Smooth muscle cell (in vitro differentiated cells): ENCODE results near the gene IL4I1. TPM values are rescaled to one million over a fixed set of nuclear protein-coding genes. Genes with fewer than 3 reads are reported as not detected.

ENCODE experiments used
- DNase-seq: peaks from one replicate; lab custom pipeline; 2025; ENCODE audit not compliant: unreplicated experiment; lab: John Stamatoyannopoulos, UW
- H2AFZ ChIP-seq: fragments of 200-600 bp; sonication (generic); 2 replicates; pipeline ENCODE4 v1.6.0; 2016; ENCODE audit warnings: antibody characterized with exemption, low read depth, mild to moderate bottlenecking
- H3F3A ChIP-seq: fragments of 200-600 bp; sonication (generic); 2 replicates; pipeline ENCODE4 v1.6.0; 2017; ENCODE audit warnings: antibody characterized with exemption, low read depth
- H3K27ac ChIP-seq: fragments of 200-600 bp; sonication (generic); 2 replicates; pipeline ENCODE4 v1.5.1; 2016; ENCODE audit warnings: low read depth, mild to moderate bottlenecking
- H3K27me3 ChIP-seq: fragments of 200-600 bp; sonication (generic); 2 replicates; pipeline ENCODE4 v1.6.1; 2016; ENCODE audit warnings: low read depth, mild to moderate bottlenecking
- H3K36me3 ChIP-seq: fragments of 200-600 bp; sonication (generic); 2 replicates; pipeline ENCODE4 v1.5.1; 2016; ENCODE audit warnings: low read depth
- H3K4me1 ChIP-seq: fragments of 200-600 bp; sonication (generic); 2 replicates; pipeline ENCODE4 v1.5.1; 2016; ENCODE audit warnings: low read depth
- H3K4me2 ChIP-seq: fragments of 200-600 bp; sonication (generic); 2 replicates; pipeline ENCODE4 v1.6.0; 2016; ENCODE audit warnings: mild to moderate bottlenecking
- H3K4me3 ChIP-seq: fragments of 200-600 bp; sonication (generic); 2 replicates; pipeline ENCODE4 v1.5.1; 2016; ENCODE audit warnings: mild to moderate bottlenecking
- H3K79me2 ChIP-seq: fragments of 200-600 bp; sonication (generic); 2 replicates; pipeline ENCODE4 v1.6.0; 2016; ENCODE audit warnings: low read depth, mild to moderate bottlenecking
- H3K9ac ChIP-seq: fragments of 200-600 bp; sonication (generic); 2 replicates; pipeline ENCODE4 v1.6.0; 2016; ENCODE audit warnings: low read depth
- H3K9me3 ChIP-seq: fragments of 200-600 bp; sonication (generic); replicated peaks from 2 replicates; pipeline ENCODE4 v1.5.1; 2016; ENCODE audit warnings: low read depth
- H4K20me1 ChIP-seq: fragments of 200-600 bp; sonication (generic); 2 replicates; pipeline ENCODE4 v1.6.0; 2016; ENCODE audit warnings: low read depth
- CTCF ChIP-seq: fragments of 200-600 bp; sonication (generic); IDR thresholded peaks from 2 replicates; pipeline ENCODE4 v1.5.1; 2017; ENCODE audit warnings: borderline replicate concordance, mild to moderate bottlenecking, antibody characterized with exemption; ENCODE audit not compliant: insufficient read depth, poor library complexity, severe bottlenecking
- WGBS: methylation state at CpG from one replicate; pipeline ENCODE4 v1.1.7; 2016; ENCODE audit warnings: low lambda C conversion rate; 5-methylcytosine and 5-hydroxymethylcytosine counted together
- polyA plus RNA-seq: library from polyadenylated mRNA; unstranded; fragments of >200 nt; fragmentation: Nextera tagmentation; extraction: Ambion mirVana; gene quantifications from 2 replicates; pipeline ENCODE4 v1.2.1, GENCODE V29; 2016
- total RNA-seq: library from RNA; depleted of rRNA; stranded (reverse); fragments of >200 nt; gene quantifications from 2 replicates; pipeline ENCODE4 v1.2.3, GENCODE V29; 2014

IL4I1 gene
- total and polyA plus RNA-seq, 2 experiments from 2014 or later, result 1.3 TPM; not detected in 1

- no peaks in the 10 kb centered on the region for H3K36me3 ChIP-seq
- no peak overlapping the region for H2AFZ ChIP-seq
- peak overlapping the region; percentile 78 for H3K27ac ChIP-seq
- H4K20me1 ChIP-seq, result peaks cover 43% of the 10 kb centered on the region
- H3F3A ChIP-seq, result peaks cover 28% of the 10 kb centered on the region
- DNase-seq, result no peak
- WGBS, result 90% methylated on average over 16 of the region's 17 CpGs
- no peak for TF ChIP-seq CTCF
- no peak overlapping the region for H3K4me2 ChIP-seq
- peaks cover 19% of the 10 kb centered on the region for H3K79me2 ChIP-seq
- H3K4me3 ChIP-seq, result no peak overlapping the region
- H3K27me3 ChIP-seq, result no peaks in the 10 kb centered on the region
- no peaks in the 10 kb centered on the region for H3K9me3 ChIP-seq
- no peaks in the 10 kb centered on the region for H3K4me1 ChIP-seq
- no peak overlapping the region for H3K9ac ChIP-seq
Observed at GRCh38 chr19:49860336-49861102, 36.2 kb downstream of the IL4I1 start.

GRCh38 chr19:49859682-49860335 lies 36.9 kb downstream of the IL4I1 start:
- Histone ChIP-seq H3K36me3 (no peaks in the 10 kb centered on the region), H3K9ac (no peak overlapping the region)

GRCh38 chr19:49858088-49858985 lies 38.4 kb downstream of the IL4I1 start:
- H3K4me2 ChIP-seq, result no peak overlapping the region
- H4K20me1 ChIP-seq, result peaks cover 65% of the 10 kb centered on the region
- no peak overlapping the region for H3K9ac ChIP-seq

More at GRCh38 chr19:49859682-49860335, 36.9 kb downstream of the IL4I1 start:
- no peak overlapping the region for H3K4me3 ChIP-seq
- no peak for TF ChIP-seq CTCF
- no peaks in the 10 kb centered on the region for H3K27me3 ChIP-seq
- no peak overlapping the region for H2AFZ ChIP-seq
- peak overlapping the region; percentile 78 for H3K27ac ChIP-seq
- no peak overlapping the region for H3K4me2 ChIP-seq
- no peaks in the 10 kb centered on the region for H3K9me3 ChIP-seq
- 88% methylated on average over 22 of the region's 22 CpGs for WGBS
- peaks cover 33% of the 10 kb centered on the region for H3F3A ChIP-seq
- no peaks in the 10 kb centered on the region for H3K4me1 ChIP-seq
- peaks cover 50% of the 10 kb centered on the region for H4K20me1 ChIP-seq
- DNase-seq, result no peak
- H3K79me2 ChIP-seq, result peaks cover 19% of the 10 kb centered on the region

More at GRCh38 chr19:49858088-49858985, 38.4 kb downstream of the IL4I1 start:
- no peak overlapping the region for H3K4me3 ChIP-seq
- no peak for DNase-seq
- 91% methylated on average over 33 of the region's 37 CpGs for WGBS
- peaks cover 23% of the 10 kb centered on the region for H3K79me2 ChIP-seq
- no peaks in the 10 kb centered on the region for H3K36me3 ChIP-seq
- H3K27me3 ChIP-seq, result no peaks in the 10 kb centered on the region
- no peak overlapping the region for H2AFZ ChIP-seq
- H3F3A ChIP-seq, result peaks cover 33% of the 10 kb centered on the region
- no peaks in the 10 kb centered on the region for H3K9me3 ChIP-seq
- no peak for TF ChIP-seq CTCF
- H3K27ac ChIP-seq, result peak overlapping the region; percentile 78
- H3K4me1 ChIP-seq, result no peaks in the 10 kb centered on the region
